HEK293T (cell line): Measurements from ENCODE around the gene GLMP.

Experiments
- CTCF ChIA-PET: fragments of 350-600 bp; formaldehyde crosslinking; extraction: SDS; loops from one replicate; lab custom pipeline; 2021; ENCODE audit warnings: antibody characterized with exemption, inconsistent platforms; lab: Yijun Ruan, JAX
- POLR2A ChIA-PET: fragments of 350-600 bp; formaldehyde crosslinking; extraction: SDS; loops from one replicate; lab custom pipeline; 2020; ENCODE audit warnings: antibody characterized with exemption, inconsistent platforms; lab: Yijun Ruan, JAX
- DNase-seq: peaks from one replicate; pipeline ENCODE4 v3.0.0; 2012; ENCODE audit warnings: mixed read lengths; ENCODE audit errors: extremely low spot score
- ARNT ChIP-seq: fragments of 450-650 bp; IDR thresholded peaks from 2 replicates; pipeline ENCODE4 v1.6.1; 2017; ENCODE audit warnings: mild to moderate bottlenecking
- BHLHE40 ChIP-seq: fragments of 450-650 bp; IDR thresholded peaks from 2 replicates; pipeline ENCODE4 v1.6.1; 2016; ENCODE audit warnings: mild to moderate bottlenecking, moderate library complexity, borderline replicate concordance
- CTBP1 ChIP-seq: fragments of 450-650 bp; IDR thresholded peaks from 2 replicates; pipeline ENCODE4 v1.6.1; 2016; ENCODE audit warnings: borderline replicate concordance
- ELF4 ChIP-seq: fragments of 450-650 bp; IDR thresholded peaks from 2 replicates; pipeline ENCODE4 v1.6.1; 2017; ENCODE audit warnings: antibody characterized with exemption
- FOXA1 ChIP-seq: fragments of 450-650 bp; IDR thresholded peaks from 2 replicates; pipeline ENCODE4 v1.6.1; 2016; ENCODE audit warnings: mild to moderate bottlenecking
- FOXK2 ChIP-seq: fragments of 450-650 bp; IDR thresholded peaks from 2 replicates; pipeline ENCODE4 v1.6.1; 2016; ENCODE audit warnings: mild to moderate bottlenecking
- FOXM1 ChIP-seq: fragments of 450-650 bp; IDR thresholded peaks from 2 replicates; pipeline ENCODE4 v1.6.1; 2017; ENCODE audit warnings: mild to moderate bottlenecking, borderline replicate concordance
- HDGF ChIP-seq: fragments of 450-650 bp; IDR thresholded peaks from 2 replicates; pipeline ENCODE4 v1.6.1; 2017; ENCODE audit warnings: antibody characterized with exemption, borderline replicate concordance
- L3MBTL2 ChIP-seq: fragments of 450-650 bp; conservative IDR thresholded peaks from 2 replicates; pipeline ENCODE4 v1.6.1; 2016; ENCODE audit warnings: mild to moderate bottlenecking
- LEF1 ChIP-seq: fragments of 450-650 bp; IDR thresholded peaks from 2 replicates; pipeline ENCODE4 v1.6.1; 2017; ENCODE audit warnings: mild to moderate bottlenecking, borderline replicate concordance
- NFRKB ChIP-seq: fragments of 450-650 bp; IDR thresholded peaks from 2 replicates; pipeline ENCODE4 v1.6.1; 2016; ENCODE audit warnings: mild to moderate bottlenecking, moderate library complexity
- SP1 ChIP-seq: fragments of 450-650 bp; IDR thresholded peaks from 2 replicates; pipeline ENCODE4 v1.6.1; 2017
- SUZ12 ChIP-seq: fragments of 450-650 bp; IDR thresholded peaks from 2 replicates; pipeline ENCODE4 v1.6.1; 2016; ENCODE audit warnings: mild to moderate bottlenecking
- TARDBP ChIP-seq: fragments of 450-650 bp; IDR thresholded peaks from 2 replicates; pipeline ENCODE4 v1.6.1; 2016
- ZNF384 ChIP-seq: fragments of 450-650 bp; IDR thresholded peaks from 2 replicates; pipeline ENCODE4 v1.6.1; 2016
- TF ChIP-seq, protein P1 (sequence below): fragments of 450-650 bp; IDR thresholded peaks from 2 replicates; pipeline ENCODE4 v1.6.1; 2016

The GLMP gene

DNA sequence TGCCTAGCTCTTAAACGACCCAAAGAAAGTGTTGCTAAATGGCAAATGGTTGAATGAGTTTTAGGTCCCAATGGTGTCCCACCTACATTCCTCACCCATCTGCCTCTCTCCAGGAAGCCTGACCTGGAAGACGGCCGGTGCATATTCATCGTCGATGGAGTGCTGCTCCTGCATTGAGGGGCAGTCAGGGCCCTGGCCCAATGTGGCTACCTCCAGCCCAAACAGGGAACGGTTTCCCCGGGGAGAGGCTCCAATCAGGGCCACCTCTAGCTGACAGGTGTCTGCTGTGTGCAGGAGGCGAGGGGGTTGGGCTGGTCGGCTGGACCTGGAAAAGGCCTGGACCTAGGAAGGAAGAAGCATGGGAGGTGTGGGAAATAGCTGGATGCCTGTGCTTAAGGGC, 1.6 kb downstream of the GLMP start:
- no peak for DNase-seq
- ChIA-PET POLR2A (interaction anchor here (8.5 kb wide), 1 partner anchor 10 kb away, joined by 71 read pairs; the partner anchor contains the start of genes SMG5 and TMEM79), CTCF (no interaction called here)
- TF ChIP-seq, protein P1, sequence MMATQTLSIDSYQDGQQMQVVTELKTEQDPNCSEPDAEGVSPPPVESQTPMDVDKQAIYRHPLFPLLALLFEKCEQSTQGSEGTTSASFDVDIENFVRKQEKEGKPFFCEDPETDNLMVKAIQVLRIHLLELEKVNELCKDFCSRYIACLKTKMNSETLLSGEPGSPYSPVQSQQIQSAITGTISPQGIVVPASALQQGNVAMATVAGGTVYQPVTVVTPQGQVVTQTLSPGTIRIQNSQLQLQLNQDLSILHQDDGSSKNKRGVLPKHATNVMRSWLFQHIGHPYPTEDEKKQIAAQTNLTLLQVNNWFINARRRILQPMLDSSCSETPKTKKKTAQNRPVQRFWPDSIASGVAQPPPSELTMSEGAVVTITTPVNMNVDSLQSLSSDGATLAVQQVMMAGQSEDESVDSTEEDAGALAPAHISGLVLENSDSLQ = no peak
- no peak for TF ChIP-seq BHLHE40
- no peak for TF ChIP-seq SUZ12
- no peak for TF ChIP-seq HDGF
- TF ChIP-seq NFRKB = no peak
- no peak for TF ChIP-seq ZNF384
- TF ChIP-seq L3MBTL2 = no peak
- no peak for TF ChIP-seq FOXM1
- TF ChIP-seq LEF1 = no peak
- TF ChIP-seq TARDBP = no peak
- no peak for TF ChIP-seq CTBP1

DNA sequence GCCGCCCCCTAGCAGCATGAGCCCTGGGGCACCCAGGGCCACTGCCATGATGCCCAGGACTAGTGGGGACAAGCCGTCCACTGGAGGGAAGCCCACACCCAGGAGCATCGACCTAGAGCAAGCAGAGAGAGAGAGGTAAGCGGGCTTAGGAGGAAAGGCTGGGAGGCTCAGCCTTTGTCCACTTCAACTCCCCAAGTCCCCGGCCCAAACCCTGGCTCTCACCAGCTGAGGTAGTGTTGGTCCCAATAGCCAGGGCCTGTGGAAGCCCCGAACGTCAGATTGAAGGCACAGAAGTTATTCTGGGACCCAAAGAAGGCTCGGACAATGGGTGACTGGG, 2.4 kb downstream of the GLMP start:
- TF ChIP-seq FOXA1 = no peak
- no peak for TF ChIP-seq LEF1
- no peak for TF ChIP-seq HDGF
- no peak for TF ChIP-seq SUZ12
- TF ChIP-seq TARDBP = no peak
- no peak for TF ChIP-seq NFRKB
- TF ChIP-seq ZNF384 = no peak
- TF ChIP-seq CTBP1 = no peak
- TF ChIP-seq, protein P1 = no peak
- no peak for TF ChIP-seq ELF4
- TF ChIP-seq L3MBTL2 = no peak
- TF ChIP-seq ARNT = no peak
- no peak for TF ChIP-seq FOXK2
- no peak for TF ChIP-seq SP1
- TF ChIP-seq FOXM1 = no peak
- TF ChIP-seq BHLHE40 = no peak
- no peak for DNase-seq
- CTCF ChIA-PET = no interaction called here
- POLR2A ChIA-PET = interaction anchor here (8.5 kb wide), 1 partner anchor 9 kb away, joined by 71 read pairs; the partner anchor contains the start of genes SMG5 and TMEM79

DNA sequence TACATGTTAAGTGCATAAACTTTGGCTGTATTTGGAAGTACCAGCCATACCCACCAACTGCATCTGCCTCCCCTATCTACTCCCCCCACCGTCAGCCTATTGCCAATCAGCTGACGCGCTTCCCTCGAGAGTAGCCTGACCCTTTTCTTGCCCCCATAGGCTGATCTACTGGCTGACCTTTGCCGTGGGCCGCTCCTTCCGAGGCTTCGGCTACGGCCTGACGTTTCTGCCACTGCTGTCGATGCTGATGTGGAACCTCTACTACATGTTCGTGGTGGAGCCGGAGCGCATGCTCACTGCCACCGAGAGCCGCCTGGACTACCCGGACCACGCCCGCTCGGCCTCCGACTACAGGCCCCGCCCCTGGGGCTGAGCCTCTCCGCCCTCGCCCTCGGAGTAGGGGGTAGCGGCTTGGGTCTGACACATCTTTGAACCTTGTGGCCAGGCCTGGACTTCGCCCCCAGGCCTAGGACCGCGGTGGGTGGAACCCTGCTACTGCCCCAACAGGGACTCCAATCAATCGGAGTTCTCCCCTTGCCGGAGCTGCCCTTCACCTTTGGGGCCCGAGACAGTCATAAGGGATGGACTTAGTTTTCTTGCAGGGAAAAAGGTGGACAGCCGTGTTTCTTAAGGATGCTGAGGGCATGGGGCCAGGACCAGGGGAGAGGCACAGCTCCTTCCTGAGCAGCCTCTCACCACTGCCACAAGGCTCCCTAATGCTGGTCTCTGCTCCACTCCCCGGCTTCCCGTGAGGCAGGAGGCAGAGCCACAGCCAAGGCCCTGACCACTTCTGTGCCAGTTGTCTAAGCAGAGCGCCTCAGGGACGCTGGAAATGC, 4.0 kb downstream of the GLMP start:
- ChIA-PET CTCF (no interaction called here), POLR2A (interaction anchor here (1.0 to 2.2 kb wide), 2 partner anchors 9 to 11 kb away, joined by 3 to 16 read pairs; partner anchors contain the start of gene SMG5)
- DNase-seq = peak; percentile 81
- TF ChIP-seq L3MBTL2 (0 out of 2 replicates have a peak, but pooled peaks have one; percentile 20), LEF1 (no peak), ELF4 (no peak)

DNA sequence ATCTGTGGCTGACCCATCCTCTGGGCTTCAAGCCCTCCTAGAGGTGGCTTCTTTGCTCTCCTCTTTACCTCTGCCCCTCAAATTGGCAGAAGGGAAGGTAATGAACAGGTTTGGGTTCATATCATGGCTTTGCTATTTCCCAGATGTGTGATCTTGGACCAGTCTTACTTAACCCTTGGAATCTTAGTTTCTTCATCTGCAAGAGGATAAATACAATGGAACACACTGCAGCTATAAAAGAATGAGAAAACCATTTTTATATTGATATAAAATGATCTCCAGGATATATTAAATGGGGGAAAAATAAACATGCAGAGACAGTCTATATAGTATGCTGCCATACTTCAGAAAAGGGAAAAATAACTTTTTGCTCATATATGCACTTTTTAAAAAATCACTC, 5.6 kb downstream of the GLMP start:
- POLR2A ChIA-PET = no interaction called here
- CTCF ChIA-PET = no interaction called here
- no peak for DNase-seq
- TF ChIP-seq BHLHE40 = no peak
- TF ChIP-seq FOXM1 = no peak
- no peak for TF ChIP-seq NFRKB
- TF ChIP-seq HDGF = no peak
- TF ChIP-seq ZNF384 = no peak
- TF ChIP-seq, protein P1 = no peak
- no peak for TF ChIP-seq ARNT
- no peak for TF ChIP-seq SUZ12
- no peak for TF ChIP-seq TARDBP
- TF ChIP-seq CTBP1 = no peak
- no peak for TF ChIP-seq LEF1
- no peak for TF ChIP-seq FOXK2

DNA sequence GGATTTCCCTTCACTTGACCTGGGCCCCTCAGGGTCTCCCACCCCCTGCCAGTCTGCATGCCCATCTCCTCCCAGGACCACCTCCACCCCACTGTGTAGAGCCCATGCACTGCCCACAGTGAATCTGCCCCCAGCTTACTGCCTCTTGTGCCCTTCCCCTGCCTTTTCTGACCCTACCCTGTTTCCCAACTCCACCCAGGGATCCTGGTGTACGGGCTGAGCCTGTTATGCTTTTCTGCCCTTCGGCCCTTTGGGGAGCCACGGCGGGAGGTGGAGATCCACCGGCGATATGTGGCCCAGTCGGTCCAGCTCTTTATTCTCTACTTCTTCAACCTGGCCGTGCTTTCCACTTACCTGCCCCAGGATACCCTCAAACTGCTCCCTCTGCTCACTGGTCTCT, 9.4 kb downstream of the GLMP start:
- no peak for DNase-seq
- ChIA-PET CTCF (no interaction called here), POLR2A (interaction anchor here (5.7 kb wide), 1 partner anchor 11 kb away, joined by 71 read pairs; the partner anchor contains the start of genes GLMP and VHLL)
- TF ChIP-seq LEF1 = no peak
- TF ChIP-seq FOXK2 = no peak
- no peak for TF ChIP-seq FOXM1

DNA sequence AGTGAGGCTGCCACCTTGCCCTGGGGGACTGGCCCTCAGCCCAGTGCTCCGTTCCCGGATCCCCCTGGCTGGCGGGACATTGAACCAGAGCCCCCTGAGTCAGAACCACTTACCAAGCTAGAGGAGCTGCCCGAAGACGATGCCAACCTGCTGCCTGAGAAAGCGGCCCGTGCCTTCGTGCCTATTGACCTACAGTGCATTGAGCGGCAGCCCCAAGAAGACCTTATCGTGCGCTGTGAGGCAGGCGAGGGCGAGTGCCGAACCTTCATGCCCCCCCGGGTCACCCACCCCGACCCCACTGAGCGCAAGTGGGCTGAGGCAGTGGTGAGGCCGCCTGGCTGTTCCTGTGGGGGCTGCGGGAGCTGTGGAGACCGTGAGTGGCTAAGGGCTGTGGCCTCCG, 10.0 kb downstream of the GLMP start:
- no peak for TF ChIP-seq SP1
- TF ChIP-seq ELF4 = no peak
- TF ChIP-seq, protein P1 = no peak
- TF ChIP-seq BHLHE40 = no peak
- no peak for TF ChIP-seq FOXM1
- no peak for TF ChIP-seq ARNT
- TF ChIP-seq CTBP1 = no peak
- TF ChIP-seq TARDBP = no peak
- no peak for TF ChIP-seq L3MBTL2
- no peak for TF ChIP-seq LEF1
- TF ChIP-seq NFRKB = no peak
- TF ChIP-seq ZNF384 = no peak
- TF ChIP-seq HDGF = no peak
- no peak for TF ChIP-seq FOXA1
- no peak for TF ChIP-seq SUZ12
- no peak for TF ChIP-seq FOXK2
- ChIA-PET POLR2A (interaction anchor here (0.6 to 5.7 kb wide), 2 partner anchors 12 to 34 kb away, joined by 3 to 71 read pairs; partner anchors contain the start of genes GLMP and VHLL), CTCF (no interaction called here)
- DNase-seq = no peak
